ENCODE measurements around the gene IQCK.
A peak's percentile ranks its signal among the peaks of the same experiment; 100 is the strongest.

IQCK gene

GRCh38 chr16:19722269-19722952 lies 4.3 kb downstream of the IQCK start:
- no peak for DNase-seq

- no peak for DNase-seq
Measured at GRCh38 chr16:19722981-19723380, 4.9 kb downstream of the IQCK start.

GRCh38 chr16:19728636-19728965 lies 10.5 kb downstream of the IQCK start:
- no peak for DNase-seq

GRCh38 chr16:19733551-19733950 lies 15.5 kb downstream of the IQCK start:
- no peak for DNase-seq

GRCh38 chr16:19735074-19735867 lies 17.2 kb downstream of the IQCK start:
- DNase-seq: no peak

- DNase-seq: no peak
Measured at GRCh38 chr16:19737306-19738038, 19.4 kb downstream of the IQCK start.

- no peak for DNase-seq
Measured at GRCh38 chr16:19741354-19741753, 23.3 kb downstream of the IQCK start.

GRCh38 chr16:19743816-19744159 lies 25.7 kb downstream of the IQCK start:
- DNase-seq: no peak

GRCh38 chr16:19744670-19745069 lies 26.6 kb downstream of the IQCK start:
- DNase-seq: no peak

- DNase-seq: no peak
Measured at GRCh38 chr16:19745286-19746010, 27.4 kb downstream of the IQCK start.

- no peak for DNase-seq
Measured at GRCh38 chr16:19746561-19746960, 28.5 kb downstream of the IQCK start.

- no peak for DNase-seq
Measured at GRCh38 chr16:19748389-19749168, 30.5 kb downstream of the IQCK start.

GRCh38 chr16:19749571-19750080 lies 31.6 kb downstream of the IQCK start:
- no peak for DNase-seq

- peak; percentile 14 for DNase-seq
Measured at GRCh38 chr16:19751478-19752385, 33.7 kb downstream of the IQCK start.

- DNase-seq: peak; percentile 14
Measured at GRCh38 chr16:19753815-19754643, 36.0 kb downstream of the IQCK start.

- DNase-seq: no peak
Measured at GRCh38 chr16:19754644-19755036, 36.6 kb downstream of the IQCK start.

GRCh38 chr16:19755268-19755667 lies 37.2 kb downstream of the IQCK start:
- no peak for DNase-seq

GRCh38 chr16:19757026-19757425 lies 39.0 kb downstream of the IQCK start:
- DNase-seq: no peak

GRCh38 chr16:19757762-19758595 lies 39.9 kb downstream of the IQCK start:
- DNase-seq: no peak
